Glutamatergic neuron (in vitro differentiated cells): Measurements from ENCODE around the gene ANKRD28. TPM values are rescaled to one million over a fixed set of nuclear protein-coding genes. Genes with fewer than 3 reads are reported as not detected.
"Not testable (repeated sequence)": the region's sequence is repeated elsewhere in the genome, so short reads cannot be mapped to it uniquely, and the experiment has no call there.

Experiments
- DNase-seq: peaks from one replicate; pipeline ENCODE4 v3.0.0; 2022
- H3K27ac Mint-ChIP-seq: one replicate; pipeline ENCODE4 v1.8.0; 2020; ENCODE audit warnings: mild to moderate bottlenecking, mixed read lengths, inconsistent platforms; ENCODE audit not compliant: unreplicated experiment
- H3K27me3 Mint-ChIP-seq: one replicate; pipeline ENCODE4 v1.8.0; 2020; ENCODE audit warnings: mild to moderate bottlenecking, moderate library complexity, mixed read lengths, inconsistent platforms; ENCODE audit not compliant: unreplicated experiment
- H3K36me3 Mint-ChIP-seq: one replicate; pipeline ENCODE4 v1.8.0; 2020; ENCODE audit warnings: mild to moderate bottlenecking, mixed read lengths, inconsistent platforms; ENCODE audit not compliant: unreplicated experiment
- H3K4me1 Mint-ChIP-seq: one replicate; pipeline ENCODE4 v1.8.0; 2020; ENCODE audit warnings: mild to moderate bottlenecking, low read depth, mixed read lengths, inconsistent platforms; ENCODE audit not compliant: unreplicated experiment
- H3K4me3 Mint-ChIP-seq: one replicate; pipeline ENCODE4 v1.8.0; 2020; ENCODE audit warnings: mild to moderate bottlenecking, mixed read lengths, inconsistent platforms; ENCODE audit not compliant: unreplicated experiment
- H3K9me3 Mint-ChIP-seq: one replicate; pipeline ENCODE4 v1.8.0; 2020; ENCODE audit warnings: mild to moderate bottlenecking, moderate library complexity, mixed read lengths, inconsistent platforms; ENCODE audit not compliant: unreplicated experiment
- total RNA-seq: library from RNA; stranded (reverse); fragmentation: NEBNext Ultra II Directional; extraction: Animal tissue kit (Norgen Biotek cat#: 25700); gene quantifications from one replicate; pipeline ENCODE4 v1.2.1, GENCODE V29; 2021; ENCODE audit not compliant: unreplicated experiment
- TF ChIP-seq, protein P1 (sequence below): fragments of 200-600 bp; sonication (generic); IDR thresholded peaks from one replicate; pipeline ENCODE4 v1.5.0; 2021; ENCODE audit not compliant: partially characterized antibody, unreplicated experiment

The ANKRD28 gene
- total RNA-seq, 1 donor from 2014 or later, result 84.3 TPM

DNA sequence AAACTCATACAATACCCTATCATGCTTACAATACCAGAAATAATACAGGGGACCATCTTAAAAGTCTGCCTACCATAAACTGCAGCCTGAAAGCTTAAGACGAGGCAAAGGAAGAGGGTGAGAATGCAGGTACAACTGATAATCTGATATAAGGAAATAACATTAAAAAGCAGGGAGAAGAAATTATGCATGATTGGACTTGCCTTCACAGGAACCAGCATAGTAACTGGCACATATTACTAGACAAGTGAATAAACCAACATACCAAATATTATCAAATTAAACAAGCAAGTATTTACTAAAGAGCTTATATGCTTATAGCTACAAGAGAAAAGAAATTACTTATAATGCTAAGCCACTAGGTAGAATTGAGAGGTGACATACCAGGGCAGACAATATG lies 18.7 kb downstream of the ANKRD28 start:
- H3K27me3 Mint-ChIP-seq, result no peaks in the 10 kb centered on the region
- H3K27ac Mint-ChIP-seq, result no peak overlapping the region
- H3K4me1 Mint-ChIP-seq, result peaks cover 20% of the 10 kb centered on the region
- H3K4me3 Mint-ChIP-seq, result no peak overlapping the region
- DNase-seq, result no peak
- H3K36me3 Mint-ChIP-seq, result no peaks in the 10 kb centered on the region
- TF ChIP-seq, protein P1, sequence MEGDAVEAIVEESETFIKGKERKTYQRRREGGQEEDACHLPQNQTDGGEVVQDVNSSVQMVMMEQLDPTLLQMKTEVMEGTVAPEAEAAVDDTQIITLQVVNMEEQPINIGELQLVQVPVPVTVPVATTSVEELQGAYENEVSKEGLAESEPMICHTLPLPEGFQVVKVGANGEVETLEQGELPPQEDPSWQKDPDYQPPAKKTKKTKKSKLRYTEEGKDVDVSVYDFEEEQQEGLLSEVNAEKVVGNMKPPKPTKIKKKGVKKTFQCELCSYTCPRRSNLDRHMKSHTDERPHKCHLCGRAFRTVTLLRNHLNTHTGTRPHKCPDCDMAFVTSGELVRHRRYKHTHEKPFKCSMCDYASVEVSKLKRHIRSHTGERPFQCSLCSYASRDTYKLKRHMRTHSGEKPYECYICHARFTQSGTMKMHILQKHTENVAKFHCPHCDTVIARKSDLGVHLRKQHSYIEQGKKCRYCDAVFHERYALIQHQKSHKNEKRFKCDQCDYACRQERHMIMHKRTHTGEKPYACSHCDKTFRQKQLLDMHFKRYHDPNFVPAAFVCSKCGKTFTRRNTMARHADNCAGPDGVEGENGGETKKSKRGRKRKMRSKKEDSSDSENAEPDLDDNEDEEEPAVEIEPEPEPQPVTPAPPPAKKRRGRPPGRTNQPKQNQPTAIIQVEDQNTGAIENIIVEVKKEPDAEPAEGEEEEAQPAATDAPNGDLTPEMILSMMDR, result no peak
- no peaks in the 10 kb centered on the region for H3K9me3 Mint-ChIP-seq

DNA sequence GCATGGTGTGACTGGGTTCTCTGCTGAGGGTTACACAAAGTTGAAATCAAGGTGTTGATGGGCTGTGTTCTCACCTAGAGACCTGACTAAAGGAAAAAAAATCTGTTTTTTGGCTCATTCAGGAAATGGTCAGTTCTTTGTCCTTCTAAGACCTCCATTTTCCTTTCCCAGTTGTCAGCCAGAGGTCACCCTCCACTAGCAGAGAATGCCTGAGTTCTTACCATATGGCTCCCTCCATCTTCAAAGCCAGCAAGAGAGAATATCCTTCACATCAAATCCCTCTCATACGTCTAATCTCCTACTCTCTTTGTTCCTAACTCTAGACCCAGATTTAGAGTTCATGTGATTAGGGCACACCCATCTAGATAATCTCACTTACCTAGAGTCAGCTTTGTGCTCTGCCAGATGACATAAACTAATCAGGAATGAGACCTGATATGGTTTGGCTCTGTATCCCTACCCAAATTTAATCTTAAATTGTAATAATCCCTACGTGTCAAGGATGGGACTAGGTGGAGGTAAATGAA lies 19.4 kb downstream of the ANKRD28 start:
- TF ChIP-seq, protein P1, result no peak
- no peaks in the 10 kb centered on the region for H3K27me3 Mint-ChIP-seq
- H3K4me3 Mint-ChIP-seq, result no peak overlapping the region
- no peak for DNase-seq
- H3K9me3 Mint-ChIP-seq, result no peaks in the 10 kb centered on the region
- no peaks in the 10 kb centered on the region for H3K36me3 Mint-ChIP-seq
- H3K27ac Mint-ChIP-seq, result peak overlapping the region; percentile 86
- peaks cover 13% of the 10 kb centered on the region for H3K4me1 Mint-ChIP-seq

DNA sequence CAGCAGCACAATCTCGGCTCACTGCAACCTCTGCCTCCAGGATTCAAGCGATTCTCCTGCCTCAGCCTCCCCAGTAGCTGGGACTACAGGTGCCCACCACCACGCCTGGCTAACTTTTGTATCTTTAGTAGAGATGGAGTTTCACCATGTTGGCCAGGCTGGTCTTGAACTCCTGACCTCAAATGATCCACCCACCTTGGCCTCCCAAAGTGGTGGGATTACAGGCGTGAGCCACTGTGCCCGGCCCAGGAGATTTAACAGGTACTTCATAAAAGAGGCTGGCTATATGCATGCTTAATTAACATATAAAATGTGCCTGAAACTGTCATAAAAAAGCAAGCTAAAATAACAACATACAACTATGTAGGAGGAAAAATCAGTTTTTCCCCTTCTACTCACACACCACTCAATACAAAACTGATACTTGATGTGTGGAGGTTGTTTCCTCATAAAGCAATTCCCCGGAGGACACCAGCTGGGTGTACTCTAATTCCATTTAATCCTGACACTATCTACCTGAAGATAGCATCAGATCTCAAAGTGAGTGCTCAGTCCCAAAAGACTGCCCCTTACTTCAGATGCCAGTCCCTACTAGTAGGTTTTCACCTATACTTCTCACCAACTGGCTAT lies 22.7 kb downstream of the ANKRD28 start:
- H3K36me3 Mint-ChIP-seq, DNase-seq, H3K9me3 Mint-ChIP-seq, H3K4me3 Mint-ChIP-seq, H3K27ac Mint-ChIP-seq, H3K27me3 Mint-ChIP-seq: not testable (repeated sequence)
- peaks cover 11% of the 10 kb centered on the region for H3K4me1 Mint-ChIP-seq

DNA sequence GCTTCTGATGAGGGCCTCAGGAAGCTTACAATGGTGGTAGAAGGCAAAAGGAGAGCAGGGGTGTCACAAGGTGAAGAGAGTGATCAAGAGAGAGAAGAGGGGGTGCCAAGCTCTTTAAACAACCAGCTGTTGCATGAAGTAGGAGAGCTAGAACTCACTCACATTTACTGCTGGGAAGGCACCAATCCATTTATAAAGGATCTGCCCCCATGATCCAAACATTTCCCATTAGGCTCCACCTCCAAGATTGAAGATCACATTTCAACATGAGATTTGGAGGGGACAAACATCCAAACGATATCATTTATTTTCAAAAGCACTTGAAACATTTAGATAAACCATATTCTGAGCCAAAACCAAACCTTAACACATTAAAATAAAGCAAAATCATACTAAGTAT lies 26.3 kb downstream of the ANKRD28 start:
- H3K4me3 Mint-ChIP-seq, result no peak overlapping the region
- no peaks in the 10 kb centered on the region for H3K9me3 Mint-ChIP-seq
- no peaks in the 10 kb centered on the region for H3K4me1 Mint-ChIP-seq
- no peak for DNase-seq
- H3K27me3 Mint-ChIP-seq, result no peaks in the 10 kb centered on the region
- H3K36me3 Mint-ChIP-seq, result no peaks in the 10 kb centered on the region
- no peak overlapping the region for H3K27ac Mint-ChIP-seq
- TF ChIP-seq, protein P1, result no peak

DNA sequence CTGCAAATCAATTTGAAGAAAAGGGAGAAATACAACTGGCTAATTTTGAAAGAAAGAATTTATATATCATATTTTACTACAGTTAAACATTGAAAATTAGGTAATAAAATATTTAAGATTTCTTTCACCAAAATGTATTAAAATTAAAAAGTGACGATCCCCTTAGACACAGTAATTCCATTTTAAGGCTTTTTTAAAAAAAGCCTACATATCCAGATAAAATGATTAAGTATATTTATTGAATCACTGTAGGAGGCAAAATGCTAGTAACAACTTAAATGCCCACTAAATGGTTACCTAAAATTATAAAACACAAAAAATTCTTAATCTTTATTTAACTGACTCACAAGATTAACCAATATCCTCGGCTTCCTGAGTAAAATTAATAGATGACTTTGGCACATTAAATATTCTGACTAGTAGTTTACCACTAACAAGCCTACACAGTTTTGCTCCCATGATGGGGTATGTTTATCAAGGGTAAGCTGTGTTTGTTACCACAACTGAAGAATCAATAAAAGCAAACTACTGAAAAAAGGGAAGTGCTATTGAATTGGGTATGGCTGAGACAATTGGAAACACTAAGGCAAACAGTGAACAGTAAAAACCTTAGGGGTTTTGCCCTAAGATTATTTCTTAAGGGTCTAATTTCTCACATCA lies 28.4 kb downstream of the ANKRD28 start:
- Mint-ChIP-seq H3K4me3 (no peak overlapping the region), H3K27ac (no peak overlapping the region), H3K27me3 (no peaks in the 10 kb centered on the region), H3K4me1 (no peaks in the 10 kb centered on the region), H3K36me3 (no peaks in the 10 kb centered on the region), H3K9me3 (no peaks in the 10 kb centered on the region)
- TF ChIP-seq, protein P1, result no peak
- no peak for DNase-seq
